Colonic mucosa (tissue), 4 donors: ENCODE results near the gene NTM. TPM values are rescaled to one million over a fixed set of nuclear protein-coding genes. Genes with fewer than 3 reads are reported as not detected.
"Not testable (repeated sequence)": the region's sequence is repeated elsewhere in the genome, so short reads cannot be mapped to it uniquely, and the experiment has no call there.

Experiments
- DNase-seq: peaks from one replicate; pipeline ENCODE4 v3.0.0-alpha.2; 2020
- H3K27ac ChIP-seq: fragments of 200-600 bp; one replicate; pipeline ENCODE4 v1.8.0; 2021
- H3K27me3 ChIP-seq: fragments of 200-600 bp; one replicate; pipeline ENCODE4 v1.8.0; 2021
- H3K36me3 ChIP-seq: fragments of 200-600 bp; one replicate; pipeline ENCODE4 v1.8.0; 2021
- H3K4me1 ChIP-seq: fragments of 200-600 bp; one replicate; pipeline ENCODE4 v1.8.0; 2021; ENCODE audit warnings: mild to moderate bottlenecking
- H3K4me3 ChIP-seq: fragments of 200-600 bp; one replicate; pipeline ENCODE4 v1.8.0; 2021
- H3K9ac ChIP-seq, 2 donors: one replicate each; pipeline ENCODE4 v1.7.0; 2013; ENCODE audit warnings: control low read depth in 2 of 2, low read depth in 2 of 2, low read length in 2 of 2
- H3K9me3 ChIP-seq: fragments of 200-600 bp; one replicate; pipeline ENCODE4 v1.8.0; 2021
- CTCF ChIP-seq: fragments of 200-600 bp; IDR thresholded peaks from one replicate; pipeline ENCODE4 v1.8.0; 2022; ENCODE audit warnings: antibody characterized with exemption, mild to moderate bottlenecking
- intact Hi-C: fragments of 100-400 bp; cut with DNase I; formaldehyde crosslinking; loops from one replicate; pipeline ENCODE4 v1.14.1; 2022
- total RNA-seq, 2 donors: library from RNA; stranded (reverse); fragmentation: NEBNext Ultra II Directional in 1 of 2; extraction: Animal tissue kit (Norgen Biotek cat#: 25700) in 1 of 2; gene quantifications; one replicate each; pipeline ENCODE4 v1.2.1, GENCODE V29; 2021
- donor health status: healthy.
- donor health status: DM: no; HTN: no; CAD: no.
- donor health status: DM: no; HTN: no; CAD: no.

The NTM gene
- total RNA-seq, 2 donors from 2014 or later = 1.6 to 2.8 TPM

DNA sequence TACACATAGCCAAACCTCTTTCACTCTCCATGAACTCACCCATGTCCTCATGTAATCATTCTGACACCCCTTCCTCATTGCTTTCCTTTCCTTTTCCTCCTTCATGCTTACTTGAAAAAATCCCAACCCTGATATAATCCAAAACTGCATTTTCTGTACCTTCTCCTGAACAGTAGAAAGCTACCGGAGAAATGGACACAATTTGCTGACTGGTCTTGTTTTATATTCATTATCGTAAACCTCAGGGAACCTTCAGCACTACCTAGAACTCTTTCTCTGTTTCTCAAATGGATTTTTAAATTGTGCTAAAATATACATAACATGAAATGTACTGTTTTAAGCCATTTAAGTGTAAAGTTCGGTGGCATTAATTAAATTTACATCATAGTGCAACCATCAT lies 996.9 kb downstream of the NTM start:
- intact Hi-C loops = no loop called here

GRCh38 chr11:132370114-132370513 lies 999.7 kb downstream of the NTM start:
- H3K9ac ChIP-seq, H3K27me3 ChIP-seq, DNase-seq, H3K27ac ChIP-seq, intact Hi-C loops, H3K36me3 ChIP-seq, H3K4me3 ChIP-seq, H3K9me3 ChIP-seq, H3K4me1 ChIP-seq: not testable (repeated sequence)

More for the DNA sequence above, 996.9 kb downstream of the NTM start:
- H3K4me1 ChIP-seq = no peaks in the 10 kb centered on the region
- H3K27ac ChIP-seq = no peak overlapping the region
- no peaks in the 10 kb centered on the region for H3K9me3 ChIP-seq
- H3K4me3 ChIP-seq = no peak overlapping the region
- H3K36me3 ChIP-seq = no peaks in the 10 kb centered on the region
- no peak for DNase-seq
- H3K27me3 ChIP-seq = no peaks in the 10 kb centered on the region
- no peak overlapping the region for H3K9ac ChIP-seq
- TF ChIP-seq CTCF = no peak

GRCh38 chr11:132373405-132374143 lies 1003.2 kb downstream of the NTM start:
- no peak overlapping the region for H3K27ac ChIP-seq
- no peaks in the 10 kb centered on the region for H3K36me3 ChIP-seq
- H3K9ac ChIP-seq = no peak overlapping the region
- H3K4me1 ChIP-seq = no peaks in the 10 kb centered on the region
- intact Hi-C loops = no loop called here
- TF ChIP-seq CTCF = no peak
- H3K27me3 ChIP-seq = no peaks in the 10 kb centered on the region
- no peaks in the 10 kb centered on the region for H3K9me3 ChIP-seq
- no peak overlapping the region for H3K4me3 ChIP-seq
- no peak for DNase-seq

GRCh38 chr11:132379540-132379939 lies 1009.1 kb downstream of the NTM start:
- Histone ChIP-seq H3K9ac (no peak overlapping the region), H3K27ac (no peak overlapping the region), H3K4me1 (no peaks in the 10 kb centered on the region), H3K9me3 (no peaks in the 10 kb centered on the region), H3K27me3 (no peaks in the 10 kb centered on the region), H3K36me3 (no peaks in the 10 kb centered on the region), H3K4me3 (no peak overlapping the region)
- intact Hi-C loops = no loop called here
- TF ChIP-seq CTCF = no peak
- no peak for DNase-seq
